Skin epidermis (tissue), 12 donors: ENCODE measurements around the gene GMDS.
"Not testable (repeated sequence)": the region's sequence is repeated elsewhere in the genome, so short reads cannot be mapped to it uniquely, and the experiment has no call there.

Experiments
- H3K27ac ChIP-seq, 21 experiments: fragments of 200-600 bp; sonication (generic) in 11 of 21; one replicate each; pipeline ENCODE4 v1.5.0; 2020; ENCODE audit warnings: mild to moderate bottlenecking in 3 of 21, inconsistent platforms in 2 of 21, moderate library complexity in 2 of 21
- H3K4me3 ChIP-seq, 7 experiments: fragments of 200-600 bp; sonication (generic) in 2 of 7; one replicate each; pipeline ENCODE4 v1.5.0; 2020; ENCODE audit warnings: inconsistent platforms in 2 of 7, mild to moderate bottlenecking in 2 of 7, moderate library complexity in 1 of 7

GMDS gene

GRCh38 chr6:1860756-1861348 is 384.6 kb downstream of the GMDS start:
- H3K4me3 ChIP-seq: no peak overlapping the region
- H3K27ac ChIP-seq: no peak overlapping the region

- no peak overlapping the region for H3K27ac ChIP-seq
- no peak overlapping the region for H3K4me3 ChIP-seq
Measured at GRCh38 chr6:1858859-1859258, 386.5 kb downstream of the GMDS start.

- no peak overlapping the region for H3K27ac ChIP-seq
Measured at GRCh38 chr6:1858196-1858595, 387.2 kb downstream of the GMDS start.

GRCh38 chr6:1856381-1856780 is 389.0 kb downstream of the GMDS start:
- H3K4me3 ChIP-seq: no peak overlapping the region
- no peak overlapping the region for H3K27ac ChIP-seq

More at GRCh38 chr6:1858196-1858595, 387.2 kb downstream of the GMDS start:
- no peak overlapping the region for H3K4me3 ChIP-seq

- H3K4me3 ChIP-seq: no peak overlapping the region
- no peak overlapping the region for H3K27ac ChIP-seq
Measured at GRCh38 chr6:1855890-1856289, 389.5 kb downstream of the GMDS start.

GRCh38 chr6:1854296-1854695 is 391.1 kb downstream of the GMDS start:
- Histone ChIP-seq H3K4me3 (no peak overlapping the region), H3K27ac (no peak overlapping the region)

GRCh38 chr6:1853761-1854160 is 391.6 kb downstream of the GMDS start:
- Histone ChIP-seq H3K4me3 (no peak overlapping the region), H3K27ac (no peak overlapping the region)

- no peak overlapping the region for H3K4me3 ChIP-seq
- H3K27ac ChIP-seq: no peak overlapping the region
Measured at GRCh38 chr6:1851681-1852456, 393.5 kb downstream of the GMDS start.

- no peak overlapping the region for H3K4me3 ChIP-seq
- no peak overlapping the region for H3K27ac ChIP-seq
Measured at GRCh38 chr6:1850840-1851157, 394.6 kb downstream of the GMDS start.

GRCh38 chr6:1850121-1850839 is 395.1 kb downstream of the GMDS start:
- no peak overlapping the region for H3K27ac ChIP-seq

GRCh38 chr6:1849691-1850090 is 395.7 kb downstream of the GMDS start:
- no peak overlapping the region for H3K4me3 ChIP-seq
- H3K27ac ChIP-seq: no peak overlapping the region

More at GRCh38 chr6:1850121-1850839, 395.1 kb downstream of the GMDS start:
- H3K4me3 ChIP-seq: no peak overlapping the region

- Histone ChIP-seq H3K27ac (no peak overlapping the region), H3K4me3 (no peak overlapping the region)
Measured at GRCh38 chr6:1848752-1849151, 396.7 kb downstream of the GMDS start.

GRCh38 chr6:1846611-1847010 is 398.8 kb downstream of the GMDS start:
- Histone ChIP-seq H3K27ac (no peak overlapping the region), H3K4me3 (no peak overlapping the region)

- not testable (repeated sequence) for H3K4me3 ChIP-seq, H3K27ac ChIP-seq
Measured at GRCh38 chr6:1845543-1845942, 399.9 kb downstream of the GMDS start.

GRCh38 chr6:1842334-1842733 is 403.1 kb downstream of the GMDS start:
- no peak overlapping the region for H3K27ac ChIP-seq
- H3K4me3 ChIP-seq: no peak overlapping the region

- H3K27ac ChIP-seq: no peak overlapping the region
- H3K4me3 ChIP-seq: no peak overlapping the region
Measured at GRCh38 chr6:1841136-1841535, 404.3 kb downstream of the GMDS start.

- Histone ChIP-seq H3K4me3 (no peak overlapping the region), H3K27ac (no peak overlapping the region)
Measured at GRCh38 chr6:1840491-1841121, 404.8 kb downstream of the GMDS start.

- Histone ChIP-seq H3K4me3 (no peak overlapping the region), H3K27ac (no peak overlapping the region)
Measured at GRCh38 chr6:1839361-1839760, 406.0 kb downstream of the GMDS start.

- Histone ChIP-seq H3K27ac (no peak overlapping the region), H3K4me3 (no peak overlapping the region)
Measured at GRCh38 chr6:1838604-1839213, 406.7 kb downstream of the GMDS start.

GRCh38 chr6:1837826-1838225 is 407.6 kb downstream of the GMDS start:
- Histone ChIP-seq H3K27ac (no peak overlapping the region), H3K4me3 (no peak overlapping the region)
